Activated CD4-positive, alpha-beta memory T cell treated with anti-CD3 and anti-CD28 coated beads, Interleukin-2, amount 10 ng/mL, durations not matched to agents 7 days and 5 days (primary cell): ENCODE measurements around the gene VPS51. TPM values are rescaled to one million over a fixed set of nuclear protein-coding genes. Genes with fewer than 3 reads are reported as not detected.

Experiments
- CTCF ChIA-PET: fragments of 350-600 bp; sonication (Branson Sonifier 250); formaldehyde crosslinking; loops from one replicate; lab custom pipeline; 2021; ENCODE audit warnings: antibody characterized with exemption, inconsistent platforms; lab: Charles Lee
- POLR2A ChIA-PET: fragments of 350-600 bp; sonication (Branson Sonifier 250); formaldehyde crosslinking; loops from one replicate; lab custom pipeline; 2021; ENCODE audit warnings: antibody characterized with exemption; lab: Charles Lee
- DNase-seq: peaks from one replicate; pipeline ENCODE4 v3.0.0-alpha.2; 2020
- H3K27ac Mint-ChIP-seq: one replicate; pipeline ENCODE4 v1.8.0; 2021; ENCODE audit warnings: mild to moderate bottlenecking, mixed read lengths
- H3K27me3 Mint-ChIP-seq: one replicate; pipeline ENCODE4 v1.8.0; 2021; ENCODE audit warnings: mixed read lengths
- H3K36me3 Mint-ChIP-seq: one replicate; pipeline ENCODE4 v1.8.0; 2021; ENCODE audit warnings: low read depth, mixed read lengths
- H3K4me1 Mint-ChIP-seq: one replicate; pipeline ENCODE4 v1.8.0; 2021; ENCODE audit warnings: mixed read lengths
- H3K4me3 Mint-ChIP-seq: one replicate; pipeline ENCODE4 v1.8.0; 2021; ENCODE audit warnings: mild to moderate bottlenecking, mixed read lengths
- H3K9me3 Mint-ChIP-seq: one replicate; pipeline ENCODE4 v1.8.0; 2021; ENCODE audit warnings: mixed read lengths
- total RNA-seq, 2 experiments: library from RNA; stranded (reverse); gene quantifications; one replicate each; pipeline ENCODE4 v1.2.3, GENCODE V29; 2021

VPS51 gene
- total RNA-seq, 2 experiments from 2014 or later, result 117 to 123 TPM

DNA sequence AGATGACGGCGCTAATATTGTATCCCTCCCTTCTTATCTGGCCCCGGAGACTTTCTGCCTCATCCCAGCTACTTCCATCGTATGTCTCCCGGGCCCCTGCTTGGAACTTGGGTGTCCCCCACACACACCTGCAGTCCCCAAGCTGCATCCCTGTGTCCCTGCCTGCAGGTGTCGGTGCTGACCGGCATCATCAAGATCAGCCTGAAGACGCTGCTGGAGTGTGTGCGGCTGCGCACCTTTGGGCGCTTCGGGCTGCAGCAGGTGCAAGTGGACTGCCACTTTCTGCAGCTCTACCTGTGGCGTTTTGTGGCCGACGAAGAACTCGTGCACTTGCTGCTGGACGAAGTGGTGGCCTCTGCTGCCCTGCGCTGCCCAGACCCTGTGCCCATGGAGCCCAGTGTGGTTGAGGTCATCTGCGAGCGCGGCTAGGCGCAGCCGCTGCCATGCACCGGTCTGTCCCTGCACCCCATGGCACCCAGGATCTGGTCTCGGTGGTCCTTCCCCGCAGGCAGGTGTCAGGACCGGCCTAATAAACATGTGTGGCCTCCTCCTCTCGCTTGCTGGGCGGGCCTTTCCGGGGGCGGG is 15.2 kb downstream of the VPS51 start:
- H3K4me1 Mint-ChIP-seq, result peaks cover 44% of the 10 kb centered on the region
- DNase-seq, result no peak
- H3K9me3 Mint-ChIP-seq, result no peaks in the 10 kb centered on the region
- ChIA-PET CTCF (interaction anchor here (0.9 to 5.2 kb wide), 26 partner anchors 9 to 332 kb away, joined by 3 to 89 read pairs (median 5); partner anchors contain the start of genes ARL2, CAPN1, CDCA5 and FAU), POLR2A (interaction anchor here (0.6 to 5.7 kb wide), 15 partner anchors 9 to 367 kb away, joined by 3 to 83 read pairs (median 6); partner anchors contain the start of genes ARL2, CAPN1, CDCA5 and EHD1)
- peak overlapping the region; percentile 87 for H3K4me3 Mint-ChIP-seq
- peaks cover 13% of the 10 kb centered on the region for H3K36me3 Mint-ChIP-seq
- no peaks in the 10 kb centered on the region for H3K27me3 Mint-ChIP-seq
- H3K27ac Mint-ChIP-seq, result peak overlapping the region; percentile 80

GRCh38 chr11:65111744-65112545 is 15.9 kb downstream of the VPS51 start, which contains the start of gene TM7SF2:
TSS of gene TM7SF2 (plus strand) at chr11:65111872. CDS start at chr11:65112016, 144 bp downstream.
- CTCF ChIA-PET, result interaction anchor here (0.9 to 5.2 kb wide), 19 partner anchors 9 to 333 kb away, joined by 3 to 89 read pairs (median 4); partner anchors contain the start of genes CDCA5, FAU, MRPL49 and SF1
- Mint-ChIP-seq H3K4me1 (peaks cover 49% of the 10 kb centered on the region), H3K9me3 (no peaks in the 10 kb centered on the region)

DNA sequence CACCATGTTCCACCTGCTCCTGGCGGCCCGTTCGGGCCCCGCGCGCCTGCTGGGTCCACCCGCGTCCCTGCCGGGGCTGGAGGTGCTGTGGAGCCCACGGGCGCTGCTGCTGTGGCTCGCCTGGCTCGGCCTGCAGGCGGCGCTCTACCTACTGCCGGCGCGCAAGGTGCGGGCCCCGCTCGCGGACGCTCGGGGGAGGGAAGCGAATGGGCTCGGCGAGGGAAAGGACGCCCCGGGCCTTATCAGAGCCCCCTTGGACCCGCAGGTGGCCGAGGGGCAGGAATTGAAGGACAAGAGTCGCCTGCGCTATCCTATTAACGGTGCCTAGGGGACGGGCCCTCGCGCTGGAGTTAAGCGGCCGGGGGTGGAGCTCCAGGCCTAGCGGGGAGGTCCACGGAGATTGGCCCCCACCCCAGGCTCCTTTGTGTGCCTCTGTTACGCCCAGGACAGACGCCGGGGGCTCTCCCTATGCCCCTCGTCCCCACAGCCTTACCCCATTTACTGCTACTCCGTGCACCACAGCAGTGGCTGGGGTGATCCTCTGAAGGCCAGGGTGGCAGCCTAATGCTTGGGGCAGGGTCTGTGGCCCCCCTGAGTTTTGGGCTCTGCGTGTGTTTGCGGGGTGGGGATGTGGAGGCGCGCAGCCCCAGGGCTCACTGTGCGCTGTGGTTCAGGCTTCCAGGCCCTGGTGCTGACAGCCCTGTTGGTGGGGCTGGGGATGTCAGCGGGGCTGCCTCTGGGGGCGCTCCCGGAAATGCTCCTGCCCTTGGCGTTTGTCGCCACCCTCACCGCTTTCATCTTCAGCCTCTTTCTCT is 16.7 kb downstream of the VPS51 start:
- Mint-ChIP-seq H3K27ac (peak overlapping the region; percentile 71), H3K4me1 (peaks cover 53% of the 10 kb centered on the region), H3K36me3 (peaks cover 16% of the 10 kb centered on the region), H3K9me3 (no peaks in the 10 kb centered on the region), H3K27me3 (no peaks in the 10 kb centered on the region), H3K4me3 (peak overlapping the region; percentile 87)
- POLR2A ChIA-PET, result interaction anchor here (0.6 to 5.7 kb wide), 13 partner anchors 8 to 369 kb away, joined by 3 to 83 read pairs (median 6); partner anchors contain the start of genes CAPN1, FAU, MRPL49 and NEAT1
- CTCF ChIA-PET, result interaction anchor here (0.9 to 5.2 kb wide), 14 partner anchors 8 to 334 kb away, joined by 3 to 89 read pairs (median 6); partner anchors contain the start of genes CDCA5, FAU, MRPL49 and SF1
- DNase-seq, result peak; percentile 83

More at GRCh38 chr11:65111744-65112545, 15.9 kb downstream of the VPS51 start, which contains the start of gene TM7SF2:
- Mint-ChIP-seq H3K27ac (peak within 1 kb of the TSS; percentile 80), H3K27me3 (no peaks in the 10 kb centered on the region), H3K4me3 (peak within 1 kb of the TSS; percentile 87), H3K36me3 (peaks cover 12% of the 10 kb centered on the region)
- POLR2A ChIA-PET, result interaction anchor here (0.6 to 5.7 kb wide), 18 partner anchors 9 to 368 kb away, joined by 3 to 83 read pairs (median 6); partner anchors contain the start of genes ARL2, CAPN1, CDCA5 and FAU
- DNase-seq, result peak; percentile 96

- H3K27ac Mint-ChIP-seq, result peak overlapping the region; percentile 71
- H3K36me3 Mint-ChIP-seq, result peaks cover 22% of the 10 kb centered on the region
- CTCF ChIA-PET, result interaction anchor here (0.5 to 5.2 kb wide), 9 partner anchors 8 to 223 kb away, joined by 3 to 89 read pairs (median 8); partner anchors contain the start of genes FAU, MRPL49, SYVN1 and VPS51
- no peaks in the 10 kb centered on the region for H3K9me3 Mint-ChIP-seq
- POLR2A ChIA-PET, result interaction anchor here (0.6 to 5.7 kb wide), 8 partner anchors 8 to 216 kb away, joined by 3 to 83 read pairs (median 5); partner anchors contain the start of genes CDCA5, FAU, MRPL49 and POLA2
- peak overlapping the region; percentile 87 for H3K4me3 Mint-ChIP-seq
- no peak for DNase-seq
- no peaks in the 10 kb centered on the region for H3K27me3 Mint-ChIP-seq
- peaks cover 57% of the 10 kb centered on the region for H3K4me1 Mint-ChIP-seq
Observed at GRCh38 chr11:65113361-65113756, 17.3 kb downstream of the VPS51 start.

DNA sequence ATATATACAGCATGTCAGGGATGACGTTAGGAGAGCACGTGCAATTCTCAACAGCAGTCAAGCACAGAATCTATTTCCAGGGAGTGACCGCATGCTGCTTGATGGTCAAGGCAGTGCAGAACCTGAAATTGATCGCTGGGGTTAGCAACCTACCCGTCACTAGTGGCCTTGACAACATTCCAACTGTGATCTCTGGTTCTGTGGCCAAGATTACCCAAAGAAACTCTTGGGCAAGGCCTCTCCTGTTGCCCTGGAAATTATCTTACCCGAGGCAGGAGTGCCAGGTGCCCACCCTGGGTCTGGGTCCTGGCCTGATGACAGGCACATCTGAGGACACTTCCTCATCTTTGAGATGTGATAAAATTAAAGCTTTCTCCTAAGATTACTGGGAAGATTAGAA is 17.8 kb downstream of the VPS51 start:
- ChIA-PET CTCF (interaction anchor here (0.5 to 5.2 kb wide), 3 partner anchors 7 to 223 kb away, joined by 3 to 89 read pairs (median 36); partner anchors contain the start of genes FAU, MRPL49 and VPS51), POLR2A (interaction anchor here (1.0 to 5.7 kb wide), 3 partner anchors 8 to 30 kb away, joined by 4 to 83 read pairs (median 4); partner anchors contain the start of genes CDCA5, FAU, MRPL49 and VPS51)
- peaks cover 26% of the 10 kb centered on the region for H3K36me3 Mint-ChIP-seq
- DNase-seq, result no peak
- H3K4me1 Mint-ChIP-seq, result peaks cover 62% of the 10 kb centered on the region
- H3K9me3 Mint-ChIP-seq, result no peaks in the 10 kb centered on the region
- H3K27ac Mint-ChIP-seq, result no peak overlapping the region
- H3K27me3 Mint-ChIP-seq, result no peaks in the 10 kb centered on the region
- peak overlapping the region; percentile 87 for H3K4me3 Mint-ChIP-seq

- ChIA-PET POLR2A (interaction anchor here (1.3 to 5.7 kb wide), 2 partner anchors 18 to 31 kb away, joined by 4 to 83 read pairs; partner anchors contain the start of genes CDCA5 and VPS51), CTCF (no interaction called here)
- Mint-ChIP-seq H3K9me3 (no peaks in the 10 kb centered on the region), H3K27ac (no peak overlapping the region), H3K4me1 (peaks cover 65% of the 10 kb centered on the region), H3K36me3 (peaks cover 31% of the 10 kb centered on the region), H3K27me3 (no peaks in the 10 kb centered on the region), H3K4me3 (no peak overlapping the region)
- DNase-seq, result no peak
Observed at GRCh38 chr11:65114538-65115171, 18.6 kb downstream of the VPS51 start.

GRCh38 chr11:65115361-65116082 is 19.5 kb downstream of the VPS51 start:
- ChIA-PET POLR2A (interaction anchor here (1.0 to 5.7 kb wide), 8 partner anchors 17 to 337 kb away, joined by 3 to 83 read pairs (median 12); partner anchors contain the start of genes ARL2, CDCA5, SAC3D1 and SF1), CTCF (interaction anchor here (0.6 kb wide), 1 partner anchor 23 kb away, joined by 3 read pairs; no protein-coding TSS in a partner anchor)
- Mint-ChIP-seq H3K4me3 (peak overlapping the region; percentile 90), H3K9me3 (no peaks in the 10 kb centered on the region), H3K27ac (peak overlapping the region; percentile 95), H3K27me3 (no peaks in the 10 kb centered on the region), H3K36me3 (peaks cover 37% of the 10 kb centered on the region), H3K4me1 (peaks cover 67% of the 10 kb centered on the region)
- DNase-seq, result no peak

GRCh38 chr11:65116370-65117205 is 20.6 kb downstream of the VPS51 start:
- DNase-seq, result peak; percentile 70
- H3K9me3 Mint-ChIP-seq, result no peaks in the 10 kb centered on the region
- peak overlapping the region; percentile 95 for H3K27ac Mint-ChIP-seq
- H3K27me3 Mint-ChIP-seq, result no peaks in the 10 kb centered on the region
- ChIA-PET POLR2A (interaction anchor here (0.6 to 4.7 kb wide), 25 partner anchors 8 to 499 kb away, joined by 3 to 49 read pairs (median 4); partner anchors contain the start of genes ARL2, CAPN1, CDCA5 and MALAT1), CTCF (interaction anchor here (1.0 to 3.3 kb wide), 5 partner anchors 18 to 255 kb away, joined by 3 to 17 read pairs (median 5); partner anchors contain the start of genes ARL2 and SYVN1)
- peaks cover 67% of the 10 kb centered on the region for H3K4me1 Mint-ChIP-seq
- peaks cover 48% of the 10 kb centered on the region for H3K36me3 Mint-ChIP-seq
- peak overlapping the region; percentile 90 for H3K4me3 Mint-ChIP-seq

GRCh38 chr11:65117206-65118096 is 21.4 kb downstream of the VPS51 start, which contains the start of gene ZNHIT2:
TSS of gene ZNHIT2 (minus strand) at chr11:65117701. CDS start at chr11:65117653, 48 bp downstream.
- H3K4me1 Mint-ChIP-seq, result peaks cover 69% of the 10 kb centered on the region
- ChIA-PET CTCF (interaction anchor here (0.6 to 3.3 kb wide), 13 partner anchors 11 to 339 kb away, joined by 3 to 17 read pairs (median 4); partner anchors contain the start of genes ARL2, SAC3D1, SF1 and SNX15), POLR2A (interaction anchor here (0.6 to 4.7 kb wide), 30 partner anchors 9 to 498 kb away, joined by 3 to 49 read pairs (median 4); partner anchors contain the start of genes ARL2, CAPN1, CDCA5 and FAM89B)
- H3K27me3 Mint-ChIP-seq, result no peaks in the 10 kb centered on the region
- H3K36me3 Mint-ChIP-seq, result peaks cover 56% of the 10 kb centered on the region
- H3K27ac Mint-ChIP-seq, result peak within 1 kb of the TSS; percentile 95
- DNase-seq, result peak; percentile 100
- H3K9me3 Mint-ChIP-seq, result no peaks in the 10 kb centered on the region
- H3K4me3 Mint-ChIP-seq, result peak within 1 kb of the TSS; percentile 90
